Fibroblast of peridontal ligament (primary cell): Measurements from ENCODE around the gene TRIP6.
"Not testable (repeated sequence)": the region's sequence is repeated elsewhere in the genome, so short reads cannot be mapped to it uniquely, and the experiment has no call there.

ENCODE experiments used
- DNase-seq: peaks from one replicate; pipeline ENCODE4 v3.0.0-alpha.2; 2010; ENCODE audit errors: extremely low read depth

Gene TRIP6

GRCh38 chr7:100919335-100919734 lies 52.1 kb downstream of the TRIP6 start:
- not testable (repeated sequence) for DNase-seq

GRCh38 chr7:100919779-100920437 lies 52.7 kb downstream of the TRIP6 start:
- not testable (repeated sequence) for DNase-seq

- DNase-seq: no peak
These were observed 53.9 kb downstream of the TRIP6 start for GRCh38 chr7:100921039-100921438.
